PFSK-1 (cell line): ENCODE measurements around the gene PROB1.

Source experiments
- FOXP2 ChIP-seq: optimal IDR thresholded peaks from 2 replicates; pipeline ENCODE3; 2011; ENCODE audit warnings: borderline replicate concordance, control low read depth, inconsistent platforms; ENCODE audit not compliant: insufficient read depth; ENCODE audit errors: extremely low read length, extremely low read depth
- POLR2AphosphoS5 ChIP-seq: IDR thresholded peaks from 2 replicates; pipeline ENCODE4 v1.6.1; 2012; ENCODE audit warnings: low read depth, mild to moderate bottlenecking, control low read depth, low read length, moderate library complexity
- SIN3A ChIP-seq: IDR thresholded peaks from 2 replicates; pipeline ENCODE4 v1.6.1; 2012; ENCODE audit warnings: mild to moderate bottlenecking, low read length, moderate library complexity, borderline replicate concordance; ENCODE audit not compliant: insufficient read depth
- TAF1 ChIP-seq: IDR thresholded peaks from 2 replicates; pipeline ENCODE4 v1.6.1; 2012; ENCODE audit warnings: low read length, control low read depth, borderline replicate concordance; ENCODE audit not compliant: insufficient read depth
- TF ChIP-seq, protein P1 (sequence below), 2 experiments: IDR thresholded peaks; 2 replicates each; pipeline versions ENCODE4 v1.6.1 to v1.8.0; 2011 to 2012; ENCODE audit warnings: low read depth in 2 of 2, low read length in 2 of 2, control low read depth in 1 of 2, inconsistent platforms in 1 of 2, mild to moderate bottlenecking in 1 of 2, moderate library complexity in 1 of 2; ENCODE audit not compliant: insufficient read depth in 1 of 2

The PROB1 gene

DNA sequence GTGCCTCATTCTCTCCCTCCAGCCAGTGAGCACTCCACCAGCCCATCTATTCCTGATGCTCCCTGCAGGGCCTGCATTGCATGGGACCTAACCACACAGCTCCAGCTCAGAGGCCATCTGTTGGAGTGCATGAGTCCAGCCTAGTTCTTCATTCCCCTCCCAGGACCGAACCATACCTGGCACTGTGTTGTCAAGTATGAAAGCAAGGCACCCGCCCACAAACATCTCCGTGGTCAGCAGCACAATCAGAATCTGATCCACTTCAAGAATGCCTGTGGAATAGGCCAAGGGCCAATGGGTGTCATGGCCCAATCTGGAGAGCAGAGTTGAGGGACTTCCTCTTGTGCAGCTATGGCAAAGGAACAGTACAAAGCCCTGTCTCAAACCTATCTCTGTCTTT, 17.7 kb downstream of the PROB1 start:
- TF ChIP-seq POLR2AphosphoS5 (no peak), SIN3A (no peak), TAF1 (no peak), FOXP2 (no peak)
- TF ChIP-seq, protein P1, sequence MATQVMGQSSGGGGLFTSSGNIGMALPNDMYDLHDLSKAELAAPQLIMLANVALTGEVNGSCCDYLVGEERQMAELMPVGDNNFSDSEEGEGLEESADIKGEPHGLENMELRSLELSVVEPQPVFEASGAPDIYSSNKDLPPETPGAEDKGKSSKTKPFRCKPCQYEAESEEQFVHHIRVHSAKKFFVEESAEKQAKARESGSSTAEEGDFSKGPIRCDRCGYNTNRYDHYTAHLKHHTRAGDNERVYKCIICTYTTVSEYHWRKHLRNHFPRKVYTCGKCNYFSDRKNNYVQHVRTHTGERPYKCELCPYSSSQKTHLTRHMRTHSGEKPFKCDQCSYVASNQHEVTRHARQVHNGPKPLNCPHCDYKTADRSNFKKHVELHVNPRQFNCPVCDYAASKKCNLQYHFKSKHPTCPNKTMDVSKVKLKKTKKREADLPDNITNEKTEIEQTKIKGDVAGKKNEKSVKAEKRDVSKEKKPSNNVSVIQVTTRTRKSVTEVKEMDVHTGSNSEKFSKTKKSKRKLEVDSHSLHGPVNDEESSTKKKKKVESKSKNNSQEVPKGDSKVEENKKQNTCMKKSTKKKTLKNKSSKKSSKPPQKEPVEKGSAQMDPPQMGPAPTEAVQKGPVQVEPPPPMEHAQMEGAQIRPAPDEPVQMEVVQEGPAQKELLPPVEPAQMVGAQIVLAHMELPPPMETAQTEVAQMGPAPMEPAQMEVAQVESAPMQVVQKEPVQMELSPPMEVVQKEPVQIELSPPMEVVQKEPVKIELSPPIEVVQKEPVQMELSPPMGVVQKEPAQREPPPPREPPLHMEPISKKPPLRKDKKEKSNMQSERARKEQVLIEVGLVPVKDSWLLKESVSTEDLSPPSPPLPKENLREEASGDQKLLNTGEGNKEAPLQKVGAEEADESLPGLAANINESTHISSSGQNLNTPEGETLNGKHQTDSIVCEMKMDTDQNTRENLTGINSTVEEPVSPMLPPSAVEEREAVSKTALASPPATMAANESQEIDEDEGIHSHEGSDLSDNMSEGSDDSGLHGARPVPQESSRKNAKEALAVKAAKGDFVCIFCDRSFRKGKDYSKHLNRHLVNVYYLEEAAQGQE (IDR thresholded peaks at IDR 0.05; ENCODE audit: insufficient read depth in 1 of 2, low read depth in 2 of 2, low read length in 2 of 2), result no peak

DNA sequence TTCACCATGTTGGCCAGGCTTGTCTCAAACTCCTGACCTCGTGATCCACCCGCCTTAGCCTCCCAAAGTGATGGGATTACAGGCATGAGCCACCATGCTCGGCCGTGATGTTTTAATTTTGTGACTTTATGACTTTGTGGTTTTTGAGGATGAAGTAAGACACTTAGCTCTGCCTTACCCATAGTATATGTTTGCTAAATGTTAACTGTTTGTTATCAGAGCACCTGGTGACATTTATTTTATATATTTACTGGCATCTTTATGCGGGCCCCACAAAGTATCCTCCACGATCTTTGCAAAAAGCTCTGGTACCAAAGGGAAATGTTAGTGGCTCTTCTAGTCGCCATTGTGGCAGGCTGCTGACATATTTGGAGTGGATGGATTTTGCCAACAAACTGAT, 18.5 kb downstream of the PROB1 start:
- TF ChIP-seq, protein P1 (IDR thresholded peaks at IDR 0.05; ENCODE audit: insufficient read depth in 1 of 2, low read depth in 2 of 2, low read length in 2 of 2), result no peak
- no peak for TF ChIP-seq TAF1
- no peak for TF ChIP-seq FOXP2
- TF ChIP-seq POLR2AphosphoS5, result no peak
- no peak for TF ChIP-seq SIN3A

DNA sequence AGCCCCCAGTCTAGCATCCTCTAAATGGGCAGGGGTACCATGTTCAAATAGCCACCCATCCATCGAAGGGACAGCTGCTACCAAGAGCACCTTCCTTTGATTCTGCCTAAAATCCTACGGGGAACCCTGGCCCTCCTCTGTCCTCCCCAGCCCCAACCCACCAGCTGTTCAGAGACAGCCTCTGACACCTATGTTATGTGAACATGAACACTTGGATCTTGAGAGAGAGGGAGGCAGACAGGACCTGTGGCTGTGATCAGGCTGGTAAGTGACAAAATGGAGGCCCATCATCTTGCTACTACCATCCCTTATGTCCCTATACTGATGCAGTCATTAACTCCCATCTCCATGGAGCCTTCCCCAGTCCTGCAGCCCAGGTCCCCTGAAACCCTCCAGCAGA, 20.0 kb downstream of the PROB1 start:
- TF ChIP-seq, protein P1 (IDR thresholded peaks at IDR 0.05; ENCODE audit: insufficient read depth in 1 of 2, low read depth in 2 of 2, low read length in 2 of 2), result no peak
- TF ChIP-seq FOXP2, result no peak
- TF ChIP-seq POLR2AphosphoS5, result no peak
- TF ChIP-seq SIN3A, result no peak

DNA sequence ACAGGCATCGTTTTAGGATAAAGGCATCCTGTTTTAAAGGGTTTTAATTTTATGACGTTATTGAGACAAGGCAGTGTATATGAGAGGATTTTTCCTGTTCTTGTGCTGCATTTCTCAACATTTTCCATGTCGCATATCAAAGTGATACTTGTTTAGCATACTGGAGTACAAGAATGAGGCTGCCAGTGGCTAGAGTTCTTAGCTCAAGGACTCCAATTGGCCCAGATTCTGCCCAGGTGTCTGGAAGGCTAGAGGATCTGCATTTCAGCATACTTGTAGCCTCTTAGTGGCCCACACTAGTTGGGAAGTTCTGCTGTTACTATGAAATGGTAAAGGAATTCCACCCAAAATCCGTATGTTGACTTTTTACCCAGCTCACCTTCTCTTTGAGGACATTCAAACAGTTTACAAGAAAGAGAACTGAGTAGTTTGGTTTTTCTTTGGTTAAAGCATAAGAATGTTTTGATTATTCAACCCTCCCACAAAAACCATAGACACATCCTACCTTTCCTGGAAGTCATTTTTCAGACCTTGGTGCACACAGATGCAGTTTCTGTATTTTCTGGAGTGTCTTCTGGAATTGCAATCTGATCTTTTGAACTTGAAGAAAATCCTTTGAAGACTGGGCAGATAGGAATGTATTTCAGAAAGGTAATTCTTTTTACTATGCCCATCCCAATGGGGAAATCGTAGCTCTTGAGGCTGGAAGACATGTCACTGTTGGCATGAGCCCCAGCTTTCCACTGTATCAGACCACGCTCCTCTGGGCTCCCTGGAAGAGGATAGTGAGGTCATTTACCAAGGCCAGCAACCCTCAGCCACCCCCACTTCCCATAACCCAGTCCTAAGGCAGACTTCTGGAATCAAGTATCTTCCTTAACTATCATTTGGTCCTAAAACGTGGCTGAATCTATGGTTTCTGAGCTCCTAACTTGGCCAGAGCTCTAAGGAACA, 23.1 kb downstream of the PROB1 start:
- TF ChIP-seq SIN3A, result no peak
- TF ChIP-seq FOXP2, result no peak
- no peak for TF ChIP-seq POLR2AphosphoS5
- TF ChIP-seq TAF1, result no peak
- TF ChIP-seq, protein P1 (IDR thresholded peaks at IDR 0.05; ENCODE audit: insufficient read depth in 1 of 2, low read depth in 2 of 2, low read length in 2 of 2), result no peak
